SK-N-SH (cell line): Measurements from ENCODE around the gene WBP1L. TPM values are rescaled to one million over a fixed set of nuclear protein-coding genes. Genes with fewer than 3 reads are reported as not detected.

Source experiments
- CTCF ChIA-PET: fragments of 300-600, 350-600 bp; formaldehyde crosslinking; extraction: SDS; loops from one replicate; lab custom pipeline; 2021; lab: Yijun Ruan, JAX
- POLR2A ChIA-PET: fragments of 350-600 bp; sonication (Branson Sonifier 250); formaldehyde crosslinking; extraction: SDS; loops from one replicate; lab custom pipeline; 2020; ENCODE audit warnings: antibody characterized with exemption, inconsistent platforms; lab: Yijun Ruan, JAX
- DNase-seq: peaks from one replicate; pipeline ENCODE4 v3.0.0; 2012
- H2AFZ ChIP-seq: fragments of 200-600 bp; sonication (generic); 2 replicates; pipeline ENCODE4 v1.8.1; 2016; ENCODE audit warnings: antibody characterized with exemption, mild to moderate bottlenecking, low read depth
- H3F3A ChIP-seq: fragments of 200-600 bp; sonication (generic); replicated peaks from 2 replicates; pipeline ENCODE3; 2016; ENCODE audit warnings: antibody characterized with exemption, mild to moderate bottlenecking; ENCODE audit not compliant: insufficient read depth
- H3K27ac ChIP-seq, 2 experiments: fragments of 200-500 bp in 1 of 2; fragments of 200-600 bp in 1 of 2; sonication (Bioruptor generic) in 1 of 2; sonication (generic), shearing (Covaris generic) in 1 of 2; 2 replicates each; pipeline versions ENCODE4 v1.5.1 to v1.6.1; 2014 to 2016; ENCODE audit warnings: low read depth in 2 of 2, inconsistent platforms in 1 of 2, low read length in 1 of 2, mild to moderate bottlenecking in 1 of 2, mixed read lengths in 1 of 2
- H3K27me3 ChIP-seq: fragments of 200-600 bp; sonication (generic), shearing (Covaris generic); 2 replicates; pipeline ENCODE4 v1.6.1; 2016; ENCODE audit warnings: mixed run types; ENCODE audit not compliant: insufficient read depth
- H3K36me3 ChIP-seq, 2 experiments: fragments of 200-500 bp in 1 of 2; fragments of 200-600 bp in 1 of 2; sonication (Bioruptor generic) in 1 of 2; sonication (generic) in 1 of 2; replicated peaks in 1 of 2; 2 replicates each; pipeline versions ENCODE3 to v1.5.1; 2014 to 2016; ENCODE audit warnings: low read length in 1 of 2, mild to moderate bottlenecking in 1 of 2; ENCODE audit not compliant: insufficient read depth in 2 of 2, control insufficient read depth in 1 of 2
- H3K4me1 ChIP-seq, 2 experiments: fragments of 200-500 bp in 1 of 2; fragments of 200-600 bp in 1 of 2; sonication (Bioruptor generic) in 1 of 2; sonication (generic), shearing (Covaris generic) in 1 of 2; 2 replicates each; pipeline versions ENCODE4 v1.5.1 to v1.6.1; 2014 to 2016; ENCODE audit warnings: low read depth in 1 of 2, low read length in 1 of 2, mixed run types in 1 of 2; ENCODE audit not compliant: insufficient read depth in 2 of 2, control insufficient read depth in 1 of 2
- H3K4me2 ChIP-seq: fragments of 200-600 bp; sonication (generic), shearing (Covaris generic); 2 replicates; pipeline ENCODE4 v1.6.1; 2017; ENCODE audit warnings: mixed run types
- H3K4me3 ChIP-seq, 2 experiments: fragments of 200-500 bp in 1 of 2; fragments of 200-600 bp in 1 of 2; sonication (Bioruptor generic) in 1 of 2; sonication (generic), shearing (Covaris generic) in 1 of 2; 2 replicates each; pipeline versions ENCODE4 v1.5.1 to v1.8.1; 2014 to 2016; ENCODE audit warnings: low read depth in 2 of 2, inconsistent platforms in 1 of 2, low read length in 1 of 2, mild to moderate bottlenecking in 1 of 2, mixed read lengths in 1 of 2, moderate library complexity in 1 of 2
- H3K79me2 ChIP-seq: fragments of 200-600 bp; sonication (generic); 2 replicates; pipeline ENCODE4 v1.8.1; 2017; ENCODE audit warnings: mild to moderate bottlenecking; ENCODE audit not compliant: insufficient read depth
- H3K9ac ChIP-seq: fragments of 200-600 bp; sonication (generic); 2 replicates; pipeline ENCODE4 v1.6.1; 2017; ENCODE audit warnings: mixed run types
- H3K9me2 ChIP-seq: fragments of 200-600 bp; sonication (generic); 2 replicates; pipeline ENCODE4 v1.6.1; 2017; ENCODE audit warnings: mixed run types
- H3K9me3 ChIP-seq: fragments of 200-600 bp; sonication (generic); 2 replicates; pipeline ENCODE4 v1.6.1; 2017; ENCODE audit warnings: mixed run types, mild to moderate bottlenecking, moderate library complexity
- H4K20me1 ChIP-seq: fragments of 200-600 bp; sonication (generic); 2 replicates; pipeline ENCODE4 v1.6.1; 2017; ENCODE audit warnings: mild to moderate bottlenecking, mixed run types; ENCODE audit not compliant: insufficient read depth
- EP300 ChIP-seq, 2 experiments: IDR thresholded peaks; 2 replicates each; pipeline versions ENCODE4 v1.4.0 to v1.6.1; 2012; ENCODE audit warnings: borderline replicate concordance in 1 of 2, low read depth in 1 of 2, low read length in 1 of 2
- MEF2A ChIP-seq: IDR thresholded peaks from 2 replicates; pipeline ENCODE4 v1.4.0; 2012; ENCODE audit warnings: low read depth, borderline replicate concordance
- RXRA ChIP-seq: IDR thresholded peaks from 2 replicates; pipeline ENCODE4 v1.4.0; 2012; ENCODE audit warnings: low read depth, mild to moderate bottlenecking, borderline replicate concordance
- TCF12 ChIP-seq: IDR thresholded peaks from 2 replicates; pipeline ENCODE4 v1.4.0; 2012
- WGBS: methylation state at CpG from one replicate; pipeline ENCODE4 v1.1.6; 2017; ENCODE audit warnings: low lambda C conversion rate; 5-methylcytosine and 5-hydroxymethylcytosine counted together
- polyA plus RNA-seq, 3 experiments: library from polyadenylated mRNA; depleted of rRNA; stranded (reverse); fragments of >200 nt; gene quantifications; 2 replicates each; pipeline ENCODE4 v1.2.3, GENCODE V29; 2012
- TF ChIP-seq, protein P1 (sequence below): fragments of 200-600 bp; sonication (generic); IDR thresholded peaks from 2 replicates; pipeline ENCODE4 v1.6.1; 2017; ENCODE audit warnings: antibody characterized with exemption, mild to moderate bottlenecking, moderate library complexity
- TF ChIP-seq, protein P2 (sequence below): IDR thresholded peaks from 2 replicates; pipeline ENCODE4 v1.4.0; 2012; ENCODE audit warnings: low read depth, borderline replicate concordance
- TF ChIP-seq, protein P3 (sequence below): IDR thresholded peaks from 2 replicates; pipeline ENCODE4 v1.6.1; 2012; ENCODE audit warnings: mild to moderate bottlenecking, low read depth, low read length, moderate library complexity
- TF ChIP-seq, protein P4 (sequence below): IDR thresholded peaks from 2 replicates; pipeline ENCODE4; 2012
- TF ChIP-seq, protein P5 (sequence below): IDR thresholded peaks from 2 replicates; pipeline ENCODE4 v1.4.0; 2012; ENCODE audit warnings: low read depth, borderline replicate concordance

The WBP1L gene
- polyA plus RNA-seq, 1 of the 3 experiments (the other 2 are of a cell fraction) = 22.8 TPM

DNA sequence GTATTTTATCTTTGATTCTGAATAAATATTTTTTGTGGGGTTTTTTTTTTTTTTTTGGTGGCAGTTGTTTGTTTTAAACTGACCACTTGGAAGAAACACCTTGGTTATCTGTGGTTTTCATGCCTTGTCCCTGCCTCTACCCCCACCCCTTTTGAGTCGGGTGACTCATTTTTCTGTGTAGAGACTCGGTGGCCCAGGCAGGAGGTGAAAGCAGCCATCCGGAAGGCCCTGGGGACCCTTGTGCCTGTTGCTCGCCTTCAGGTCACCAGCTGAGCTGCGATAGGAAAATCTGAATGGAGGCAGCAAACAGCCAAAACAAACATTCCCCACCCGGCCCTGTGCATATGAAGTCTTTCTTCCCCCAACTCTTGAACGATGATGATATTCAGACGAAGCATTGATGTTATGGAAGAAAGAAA lies 70.7 kb downstream of the WBP1L start:
- Histone ChIP-seq H3F3A (peaks cover 18% of the 10 kb centered on the region), H3K27me3 (no peaks in the 10 kb centered on the region), H3K4me1 (peaks cover 0 to 8% of the 10 kb centered on the region in 2 experiments; a peak in 2 of 4 replicates), H2AFZ (no peak overlapping the region), H3K4me2 (no peak overlapping the region), H3K79me2 (no peaks in the 10 kb centered on the region), H3K9ac (no peak overlapping the region), H3K36me3 (peaks cover 13 to 39% of the 10 kb centered on the region in 2 experiments), H3K9me3 (no peaks in the 10 kb centered on the region), H3K4me3 (no peak overlapping the region), H3K27ac (0 out of 4 replicates have a peak overlapping the region, but pooled peaks of 1 of the 2 experiments have one; percentile 68), H3K9me2 (no peaks in the 10 kb centered on the region)
- DNase-seq = no peak
- ChIA-PET CTCF (no interaction called here), POLR2A (no interaction called here)
- WGBS = 82% methylated on average over 8 of the region's 8 CpGs
- TF ChIP-seq, protein P1, sequence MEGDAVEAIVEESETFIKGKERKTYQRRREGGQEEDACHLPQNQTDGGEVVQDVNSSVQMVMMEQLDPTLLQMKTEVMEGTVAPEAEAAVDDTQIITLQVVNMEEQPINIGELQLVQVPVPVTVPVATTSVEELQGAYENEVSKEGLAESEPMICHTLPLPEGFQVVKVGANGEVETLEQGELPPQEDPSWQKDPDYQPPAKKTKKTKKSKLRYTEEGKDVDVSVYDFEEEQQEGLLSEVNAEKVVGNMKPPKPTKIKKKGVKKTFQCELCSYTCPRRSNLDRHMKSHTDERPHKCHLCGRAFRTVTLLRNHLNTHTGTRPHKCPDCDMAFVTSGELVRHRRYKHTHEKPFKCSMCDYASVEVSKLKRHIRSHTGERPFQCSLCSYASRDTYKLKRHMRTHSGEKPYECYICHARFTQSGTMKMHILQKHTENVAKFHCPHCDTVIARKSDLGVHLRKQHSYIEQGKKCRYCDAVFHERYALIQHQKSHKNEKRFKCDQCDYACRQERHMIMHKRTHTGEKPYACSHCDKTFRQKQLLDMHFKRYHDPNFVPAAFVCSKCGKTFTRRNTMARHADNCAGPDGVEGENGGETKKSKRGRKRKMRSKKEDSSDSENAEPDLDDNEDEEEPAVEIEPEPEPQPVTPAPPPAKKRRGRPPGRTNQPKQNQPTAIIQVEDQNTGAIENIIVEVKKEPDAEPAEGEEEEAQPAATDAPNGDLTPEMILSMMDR = no peak
- TF ChIP-seq, protein P2, sequence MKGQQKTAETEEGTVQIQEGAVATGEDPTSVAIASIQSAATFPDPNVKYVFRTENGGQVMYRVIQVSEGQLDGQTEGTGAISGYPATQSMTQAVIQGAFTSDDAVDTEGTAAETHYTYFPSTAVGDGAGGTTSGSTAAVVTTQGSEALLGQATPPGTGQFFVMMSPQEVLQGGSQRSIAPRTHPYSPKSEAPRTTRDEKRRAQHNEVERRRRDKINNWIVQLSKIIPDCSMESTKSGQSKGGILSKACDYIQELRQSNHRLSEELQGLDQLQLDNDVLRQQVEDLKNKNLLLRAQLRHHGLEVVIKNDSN = no peak
- no peak for TF ChIP-seq EP300 (IDR thresholded peaks at IDR 0.05; ENCODE audit: borderline replicate concordance in 1 of 2, low read depth in 1 of 2, low read length in 1 of 2)
- TF ChIP-seq, protein P3, sequence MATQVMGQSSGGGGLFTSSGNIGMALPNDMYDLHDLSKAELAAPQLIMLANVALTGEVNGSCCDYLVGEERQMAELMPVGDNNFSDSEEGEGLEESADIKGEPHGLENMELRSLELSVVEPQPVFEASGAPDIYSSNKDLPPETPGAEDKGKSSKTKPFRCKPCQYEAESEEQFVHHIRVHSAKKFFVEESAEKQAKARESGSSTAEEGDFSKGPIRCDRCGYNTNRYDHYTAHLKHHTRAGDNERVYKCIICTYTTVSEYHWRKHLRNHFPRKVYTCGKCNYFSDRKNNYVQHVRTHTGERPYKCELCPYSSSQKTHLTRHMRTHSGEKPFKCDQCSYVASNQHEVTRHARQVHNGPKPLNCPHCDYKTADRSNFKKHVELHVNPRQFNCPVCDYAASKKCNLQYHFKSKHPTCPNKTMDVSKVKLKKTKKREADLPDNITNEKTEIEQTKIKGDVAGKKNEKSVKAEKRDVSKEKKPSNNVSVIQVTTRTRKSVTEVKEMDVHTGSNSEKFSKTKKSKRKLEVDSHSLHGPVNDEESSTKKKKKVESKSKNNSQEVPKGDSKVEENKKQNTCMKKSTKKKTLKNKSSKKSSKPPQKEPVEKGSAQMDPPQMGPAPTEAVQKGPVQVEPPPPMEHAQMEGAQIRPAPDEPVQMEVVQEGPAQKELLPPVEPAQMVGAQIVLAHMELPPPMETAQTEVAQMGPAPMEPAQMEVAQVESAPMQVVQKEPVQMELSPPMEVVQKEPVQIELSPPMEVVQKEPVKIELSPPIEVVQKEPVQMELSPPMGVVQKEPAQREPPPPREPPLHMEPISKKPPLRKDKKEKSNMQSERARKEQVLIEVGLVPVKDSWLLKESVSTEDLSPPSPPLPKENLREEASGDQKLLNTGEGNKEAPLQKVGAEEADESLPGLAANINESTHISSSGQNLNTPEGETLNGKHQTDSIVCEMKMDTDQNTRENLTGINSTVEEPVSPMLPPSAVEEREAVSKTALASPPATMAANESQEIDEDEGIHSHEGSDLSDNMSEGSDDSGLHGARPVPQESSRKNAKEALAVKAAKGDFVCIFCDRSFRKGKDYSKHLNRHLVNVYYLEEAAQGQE = no peak
- TF ChIP-seq, all 33 proteins: peak for 0
- H4K20me1 ChIP-seq = no peaks in the 10 kb centered on the region

DNA sequence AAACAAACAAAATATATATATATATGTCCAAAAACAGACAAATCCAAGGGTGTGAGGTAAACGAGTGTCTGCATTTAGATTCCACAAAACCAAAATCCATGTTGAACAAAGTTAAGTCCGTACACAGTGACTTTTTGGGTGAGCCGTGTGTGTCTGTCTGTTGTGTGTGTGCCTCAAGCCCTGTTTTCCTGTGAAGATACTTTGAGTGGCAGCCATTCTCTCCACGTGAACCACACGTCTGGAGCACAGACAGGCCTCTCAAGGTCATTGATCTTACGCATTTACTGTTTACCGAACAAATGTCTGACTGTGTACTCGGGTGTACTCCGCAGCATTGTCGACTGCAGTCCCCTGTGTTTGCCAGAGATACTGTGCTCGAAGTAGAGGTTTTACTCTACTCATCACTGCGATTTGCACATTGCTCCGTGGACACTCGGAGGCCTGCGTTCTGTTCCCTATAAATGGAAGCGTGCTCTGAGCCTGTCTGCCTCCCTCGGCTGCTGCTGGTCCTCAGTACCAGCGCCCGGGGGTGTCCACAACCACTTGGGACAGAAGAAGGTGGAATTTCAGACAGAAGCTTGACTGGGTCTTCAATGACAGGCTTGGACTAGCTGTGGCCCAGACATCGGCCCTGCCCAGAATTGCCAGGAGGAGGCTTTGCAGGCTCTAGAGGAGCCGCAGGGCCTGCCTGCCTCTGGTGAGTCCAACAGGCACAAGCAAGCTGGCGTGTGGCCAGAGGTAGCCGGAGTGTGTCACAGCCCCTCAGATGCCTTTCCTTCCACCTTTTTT lies 71.3 kb downstream of the WBP1L start:
- no peaks in the 10 kb centered on the region for H3K79me2 ChIP-seq
- H3K9me2 ChIP-seq = no peaks in the 10 kb centered on the region
- ChIA-PET CTCF (no interaction called here), POLR2A (no interaction called here)
- H4K20me1 ChIP-seq = no peaks in the 10 kb centered on the region
- H3K4me2 ChIP-seq = no peak overlapping the region
- H3F3A ChIP-seq = peaks cover 18% of the 10 kb centered on the region
- no peaks in the 10 kb centered on the region for H3K27me3 ChIP-seq
- WGBS = 89% methylated on average over 21 of the region's 23 CpGs
- DNase-seq = peak; percentile 31
- TF ChIP-seq, protein P4, sequence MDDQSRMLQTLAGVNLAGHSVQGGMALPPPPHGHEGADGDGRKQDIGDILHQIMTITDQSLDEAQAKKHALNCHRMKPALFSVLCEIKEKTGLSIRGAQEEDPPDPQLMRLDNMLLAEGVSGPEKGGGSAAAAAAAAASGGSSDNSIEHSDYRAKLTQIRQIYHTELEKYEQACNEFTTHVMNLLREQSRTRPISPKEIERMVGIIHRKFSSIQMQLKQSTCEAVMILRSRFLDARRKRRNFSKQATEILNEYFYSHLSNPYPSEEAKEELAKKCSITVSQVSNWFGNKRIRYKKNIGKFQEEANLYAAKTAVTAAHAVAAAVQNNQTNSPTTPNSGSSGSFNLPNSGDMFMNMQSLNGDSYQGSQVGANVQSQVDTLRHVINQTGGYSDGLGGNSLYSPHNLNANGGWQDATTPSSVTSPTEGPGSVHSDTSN = no peak
- TF ChIP-seq TCF12 (no peak), MEF2A (no peak), RXRA (no peak)
- TF ChIP-seq, protein P5, sequence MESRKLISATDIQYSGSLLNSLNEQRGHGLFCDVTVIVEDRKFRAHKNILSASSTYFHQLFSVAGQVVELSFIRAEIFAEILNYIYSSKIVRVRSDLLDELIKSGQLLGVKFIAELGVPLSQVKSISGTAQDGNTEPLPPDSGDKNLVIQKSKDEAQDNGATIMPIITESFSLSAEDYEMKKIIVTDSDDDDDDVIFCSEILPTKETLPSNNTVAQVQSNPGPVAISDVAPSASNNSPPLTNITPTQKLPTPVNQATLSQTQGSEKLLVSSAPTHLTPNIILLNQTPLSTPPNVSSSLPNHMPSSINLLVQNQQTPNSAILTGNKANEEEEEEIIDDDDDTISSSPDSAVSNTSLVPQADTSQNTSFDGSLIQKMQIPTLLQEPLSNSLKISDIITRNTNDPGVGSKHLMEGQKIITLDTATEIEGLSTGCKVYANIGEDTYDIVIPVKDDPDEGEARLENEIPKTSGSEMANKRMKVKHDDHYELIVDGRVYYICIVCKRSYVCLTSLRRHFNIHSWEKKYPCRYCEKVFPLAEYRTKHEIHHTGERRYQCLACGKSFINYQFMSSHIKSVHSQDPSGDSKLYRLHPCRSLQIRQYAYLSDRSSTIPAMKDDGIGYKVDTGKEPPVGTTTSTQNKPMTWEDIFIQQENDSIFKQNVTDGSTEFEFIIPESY = no peak
- peaks cover 13 to 36% of the 10 kb centered on the region in 2 experiments for H3K36me3 ChIP-seq
- peaks cover 0 to 8% of the 10 kb centered on the region in 2 experiments; a peak in 2 of 4 replicates for H3K4me1 ChIP-seq
- H2AFZ ChIP-seq = no peak overlapping the region
- no peaks in the 10 kb centered on the region for H3K9me3 ChIP-seq
- no peak overlapping the region for H3K4me3 ChIP-seq
- H3K27ac ChIP-seq = peak overlapping the region in 1 of 2 experiments; percentile 68; a peak in 2 of 4 replicates
- H3K9ac ChIP-seq = no peak overlapping the region; the same call in 1 of the 2 replicates
